Measurements from ENCODE around the gene ATP2B2. TPM values are rescaled to one million over a fixed set of nuclear protein-coding genes. Genes with fewer than 3 reads are reported as not detected.

ATP2B2 gene
- total RNA-seq, 1 donor from 2014 or later = 0.13 TPM

DNA sequence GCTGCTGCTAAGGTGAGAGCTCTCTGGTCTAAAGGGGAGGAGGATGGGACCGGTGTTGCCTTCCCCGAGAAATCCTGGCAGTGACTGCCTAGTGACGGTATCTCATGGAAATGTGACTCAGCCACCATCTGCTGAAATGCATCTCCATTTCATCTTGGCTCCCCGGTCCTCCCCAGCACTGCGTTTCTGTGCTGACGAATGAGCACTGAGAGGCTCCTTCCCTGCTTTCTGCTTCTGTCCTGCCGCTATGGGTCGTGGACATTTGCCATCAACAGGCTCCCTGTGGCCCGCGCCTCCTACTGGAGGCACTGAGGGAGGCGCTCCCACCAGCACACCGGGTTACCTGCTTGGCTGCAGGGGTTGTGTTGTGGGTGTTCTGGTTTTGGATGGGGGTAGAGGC is 170.9 kb downstream of the ATP2B2 start:
- H3K9me3 Mint-ChIP-seq (ENCODE audit: unreplicated experiment) = no peaks in the 10 kb centered on the region
- TF ChIP-seq, protein P1, sequence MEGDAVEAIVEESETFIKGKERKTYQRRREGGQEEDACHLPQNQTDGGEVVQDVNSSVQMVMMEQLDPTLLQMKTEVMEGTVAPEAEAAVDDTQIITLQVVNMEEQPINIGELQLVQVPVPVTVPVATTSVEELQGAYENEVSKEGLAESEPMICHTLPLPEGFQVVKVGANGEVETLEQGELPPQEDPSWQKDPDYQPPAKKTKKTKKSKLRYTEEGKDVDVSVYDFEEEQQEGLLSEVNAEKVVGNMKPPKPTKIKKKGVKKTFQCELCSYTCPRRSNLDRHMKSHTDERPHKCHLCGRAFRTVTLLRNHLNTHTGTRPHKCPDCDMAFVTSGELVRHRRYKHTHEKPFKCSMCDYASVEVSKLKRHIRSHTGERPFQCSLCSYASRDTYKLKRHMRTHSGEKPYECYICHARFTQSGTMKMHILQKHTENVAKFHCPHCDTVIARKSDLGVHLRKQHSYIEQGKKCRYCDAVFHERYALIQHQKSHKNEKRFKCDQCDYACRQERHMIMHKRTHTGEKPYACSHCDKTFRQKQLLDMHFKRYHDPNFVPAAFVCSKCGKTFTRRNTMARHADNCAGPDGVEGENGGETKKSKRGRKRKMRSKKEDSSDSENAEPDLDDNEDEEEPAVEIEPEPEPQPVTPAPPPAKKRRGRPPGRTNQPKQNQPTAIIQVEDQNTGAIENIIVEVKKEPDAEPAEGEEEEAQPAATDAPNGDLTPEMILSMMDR (IDR thresholded peaks at IDR 0.05) = no peak
- no peak overlapping the region for H3K4me3 Mint-ChIP-seq (ENCODE audit: unreplicated experiment)
- peaks cover 37% of the 10 kb centered on the region for H3K27me3 Mint-ChIP-seq (ENCODE audit: unreplicated experiment)
- H3K27ac Mint-ChIP-seq (ENCODE audit: unreplicated experiment) = no peak overlapping the region
- DNase-seq (ENCODE audit: extremely low spot score, unreplicated experiment) = no peak
- H3K36me3 Mint-ChIP-seq (ENCODE audit: unreplicated experiment) = no peaks in the 10 kb centered on the region
- peaks cover 4% of the 10 kb centered on the region for H3K4me1 Mint-ChIP-seq (ENCODE audit: unreplicated experiment)

GRCh38 chr3:10334042-10334441 is 171.3 kb downstream of the ATP2B2 start:
- H3K4me3 Mint-ChIP-seq (ENCODE audit: unreplicated experiment) = no peak overlapping the region
- no peak for DNase-seq (ENCODE audit: extremely low spot score, unreplicated experiment)
- no peak overlapping the region for H3K27ac Mint-ChIP-seq (ENCODE audit: unreplicated experiment)
- peaks cover 2% of the 10 kb centered on the region for H3K4me1 Mint-ChIP-seq (ENCODE audit: unreplicated experiment)
- H3K9me3 Mint-ChIP-seq (ENCODE audit: unreplicated experiment) = no peaks in the 10 kb centered on the region
- H3K27me3 Mint-ChIP-seq (ENCODE audit: unreplicated experiment) = peaks cover 41% of the 10 kb centered on the region
- H3K36me3 Mint-ChIP-seq (ENCODE audit: unreplicated experiment) = no peaks in the 10 kb centered on the region
- TF ChIP-seq, protein P1 (IDR thresholded peaks at IDR 0.05) = no peak

GRCh38 chr3:10333349-10333650 is 172.1 kb downstream of the ATP2B2 start:
- Mint-ChIP-seq H3K27ac (ENCODE audit: unreplicated experiment) (no peak overlapping the region), H3K4me3 (ENCODE audit: unreplicated experiment) (no peak overlapping the region), H3K27me3 (ENCODE audit: unreplicated experiment) (peaks cover 48% of the 10 kb centered on the region), H3K4me1 (ENCODE audit: unreplicated experiment) (no peaks in the 10 kb centered on the region), H3K9me3 (ENCODE audit: unreplicated experiment) (no peaks in the 10 kb centered on the region), H3K36me3 (ENCODE audit: unreplicated experiment) (no peaks in the 10 kb centered on the region)
- TF ChIP-seq, protein P1 (IDR thresholded peaks at IDR 0.05) = no peak
- no peak for DNase-seq (ENCODE audit: extremely low spot score, unreplicated experiment)

GRCh38 chr3:10332481-10333348 is 172.7 kb downstream of the ATP2B2 start:
- Mint-ChIP-seq H3K9me3 (ENCODE audit: unreplicated experiment) (no peaks in the 10 kb centered on the region), H3K27ac (ENCODE audit: unreplicated experiment) (no peak overlapping the region), H3K27me3 (ENCODE audit: unreplicated experiment) (peaks cover 50% of the 10 kb centered on the region), H3K4me3 (ENCODE audit: unreplicated experiment) (no peak overlapping the region), H3K36me3 (ENCODE audit: unreplicated experiment) (no peaks in the 10 kb centered on the region), H3K4me1 (ENCODE audit: unreplicated experiment) (no peaks in the 10 kb centered on the region)
- TF ChIP-seq, protein P1 (IDR thresholded peaks at IDR 0.05) = no peak
- DNase-seq (ENCODE audit: extremely low spot score, unreplicated experiment) = no peak

DNA sequence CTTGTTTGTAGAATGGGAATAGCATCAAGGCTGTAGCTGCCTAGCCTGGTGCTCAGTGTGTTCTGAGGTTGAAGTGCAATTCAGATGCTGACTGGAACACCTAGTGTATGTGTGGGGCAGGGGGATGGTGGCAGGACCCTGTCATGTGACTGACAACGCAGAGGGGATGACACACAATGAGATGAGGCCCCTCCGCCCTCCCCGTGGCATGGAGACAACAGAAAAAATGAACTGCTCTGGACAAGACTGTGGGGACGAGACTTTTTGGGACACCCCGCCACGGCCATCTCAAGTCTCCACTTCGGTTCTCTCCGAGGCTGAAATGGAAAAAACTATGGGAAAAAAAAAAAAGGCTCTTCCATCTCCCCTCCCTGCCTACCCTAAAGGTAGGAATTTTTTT is 174.1 kb downstream of the ATP2B2 start:
- Mint-ChIP-seq H3K27ac (ENCODE audit: unreplicated experiment) (no peak overlapping the region), H3K4me1 (ENCODE audit: unreplicated experiment) (no peaks in the 10 kb centered on the region), H3K36me3 (ENCODE audit: unreplicated experiment) (no peaks in the 10 kb centered on the region), H3K4me3 (ENCODE audit: unreplicated experiment) (no peak overlapping the region), H3K9me3 (ENCODE audit: unreplicated experiment) (no peaks in the 10 kb centered on the region), H3K27me3 (ENCODE audit: unreplicated experiment) (peaks cover 64% of the 10 kb centered on the region)
- TF ChIP-seq, protein P1 (IDR thresholded peaks at IDR 0.05) = no peak
- DNase-seq (ENCODE audit: extremely low spot score, unreplicated experiment) = no peak
